Vagina (tissue), 2 donors: ENCODE data around the gene LTBR.

Experiments used
- POLR2A ChIP-seq, 2 donors: fragments of 450-650 bp; IDR thresholded peaks; one replicate each; pipeline ENCODE4 v1.6.1; 2017; ENCODE audit warnings: antibody characterized with exemption in 2 of 2, mild to moderate bottlenecking in 2 of 2, moderate library complexity in 2 of 2
- TF ChIP-seq, protein P1 (sequence below), 3 experiments: fragments of 450-650 bp in 2 of 3; fragments of 200-600 bp in 1 of 3; sonication (generic) in 1 of 3; IDR thresholded peaks; one replicate each; pipeline ENCODE4 v1.5.1; 2017 to 2019; ENCODE audit warnings: antibody characterized with exemption in 3 of 3, mild to moderate bottlenecking in 2 of 3, moderate library complexity in 2 of 3

DNA sequence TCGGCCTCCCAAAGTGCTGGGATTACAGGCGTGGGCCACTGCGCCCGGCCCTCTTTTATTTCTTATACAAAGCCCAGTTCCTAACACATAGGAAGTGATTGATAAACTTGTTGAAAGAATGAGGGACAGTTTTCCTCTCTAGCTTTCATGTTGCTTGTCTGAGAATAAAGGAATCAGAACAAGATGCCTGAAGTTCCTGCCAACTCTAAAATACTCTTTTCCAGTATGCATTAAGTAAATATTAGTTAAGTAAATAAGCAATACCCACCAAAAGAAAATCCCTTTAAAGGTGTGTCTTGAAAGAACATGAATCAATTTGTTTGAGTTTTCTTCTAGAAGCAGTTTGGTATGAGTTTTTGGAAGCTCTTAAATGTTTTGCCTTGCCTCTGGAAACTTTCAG lies 36.4 kb downstream of the LTBR start:
- TF ChIP-seq, protein P1, sequence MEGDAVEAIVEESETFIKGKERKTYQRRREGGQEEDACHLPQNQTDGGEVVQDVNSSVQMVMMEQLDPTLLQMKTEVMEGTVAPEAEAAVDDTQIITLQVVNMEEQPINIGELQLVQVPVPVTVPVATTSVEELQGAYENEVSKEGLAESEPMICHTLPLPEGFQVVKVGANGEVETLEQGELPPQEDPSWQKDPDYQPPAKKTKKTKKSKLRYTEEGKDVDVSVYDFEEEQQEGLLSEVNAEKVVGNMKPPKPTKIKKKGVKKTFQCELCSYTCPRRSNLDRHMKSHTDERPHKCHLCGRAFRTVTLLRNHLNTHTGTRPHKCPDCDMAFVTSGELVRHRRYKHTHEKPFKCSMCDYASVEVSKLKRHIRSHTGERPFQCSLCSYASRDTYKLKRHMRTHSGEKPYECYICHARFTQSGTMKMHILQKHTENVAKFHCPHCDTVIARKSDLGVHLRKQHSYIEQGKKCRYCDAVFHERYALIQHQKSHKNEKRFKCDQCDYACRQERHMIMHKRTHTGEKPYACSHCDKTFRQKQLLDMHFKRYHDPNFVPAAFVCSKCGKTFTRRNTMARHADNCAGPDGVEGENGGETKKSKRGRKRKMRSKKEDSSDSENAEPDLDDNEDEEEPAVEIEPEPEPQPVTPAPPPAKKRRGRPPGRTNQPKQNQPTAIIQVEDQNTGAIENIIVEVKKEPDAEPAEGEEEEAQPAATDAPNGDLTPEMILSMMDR (IDR thresholded peaks at IDR 0.05), result no peak
- no peak for TF ChIP-seq POLR2A (IDR thresholded peaks at IDR 0.05)
